DMS53 treated with DMSO at 0.1 percent for 48 hours (cell line): ENCODE results near the gene ANP32B.
"Not testable (repeated sequence)": the region's sequence is repeated elsewhere in the genome, so short reads cannot be mapped to it uniquely, and the experiment has no call there.

Experiments used
- DNase-seq: peaks from one replicate; lab custom pipeline; 2025; ENCODE audit not compliant: unreplicated experiment; lab: John Stamatoyannopoulos, UW

ANP32B gene

GRCh38 chr9:97982683-97983588 lies at the start of gene ANP32B:
ANP32B (plus strand) TSS chr9:97983341; CDS start chr9:97983556, 215 bp downstream.
- peak; percentile 67 for DNase-seq

- DNase-seq, result no peak
Measured at GRCh38 chr9:97934321-97935115, 48.6 kb upstream of the ANP32B start.

- no peak for DNase-seq
Measured at GRCh38 chr9:97935276-97935675, 47.9 kb upstream of the ANP32B start.

GRCh38 chr9:97936998-97937397 lies 46.1 kb upstream of the ANP32B start:
- DNase-seq, result no peak

- DNase-seq, result no peak
Measured at GRCh38 chr9:97938081-97938644, 45.0 kb upstream of the ANP32B start, which contains the start of gene HEMGN. HEMGN (minus strand) TSS chr9:97938172; CDS start chr9:97938136, 36 bp downstream.

GRCh38 chr9:97940233-97940632 lies 42.9 kb upstream of the ANP32B start:
- DNase-seq, result no peak

- DNase-seq, result no peak
Measured at GRCh38 chr9:97940741-97941140, 42.4 kb upstream of the ANP32B start.

- DNase-seq, result no peak
Measured at GRCh38 chr9:97941323-97941722, 41.8 kb upstream of the ANP32B start.

- DNase-seq, result no peak
Measured at GRCh38 chr9:97943308-97943855, 39.8 kb upstream of the ANP32B start.

GRCh38 chr9:97944612-97945011 lies 38.5 kb upstream of the ANP32B start:
- DNase-seq, result no peak

- not testable (repeated sequence) for DNase-seq
Measured at GRCh38 chr9:97945470-97945869, 37.7 kb upstream of the ANP32B start.

GRCh38 chr9:97947094-97947493 lies 36.0 kb upstream of the ANP32B start:
- not testable (repeated sequence) for DNase-seq

GRCh38 chr9:97950873-97951272 lies 32.3 kb upstream of the ANP32B start:
- DNase-seq, result not testable (repeated sequence)

GRCh38 chr9:97954550-97954989 lies 28.6 kb upstream of the ANP32B start:
- DNase-seq, result peak; percentile 67

GRCh38 chr9:97956331-97956730 lies 26.8 kb upstream of the ANP32B start:
- DNase-seq, result no peak

- DNase-seq, result no peak
Measured at GRCh38 chr9:97958812-97959511, 24.2 kb upstream of the ANP32B start.

GRCh38 chr9:97959585-97959984 lies 23.6 kb upstream of the ANP32B start:
- DNase-seq, result no peak

GRCh38 chr9:97960678-97961328 lies 22.3 kb upstream of the ANP32B start:
- not testable (repeated sequence) for DNase-seq

- no peak for DNase-seq
Measured at GRCh38 chr9:97961361-97961760, 21.8 kb upstream of the ANP32B start.

GRCh38 chr9:97962136-97962535 lies 21.0 kb upstream of the ANP32B start:
- no peak for DNase-seq
